Astrocyte (in vitro differentiated cells and primary cell): ENCODE data around the gene NTM.

Experiments
- CTCF ChIP-seq: IDR thresholded peaks from 2 replicates; pipeline ENCODE4 v1.5.1; 2011; ENCODE audit warnings: low read depth, mild to moderate bottlenecking, inconsistent platforms, low read length, moderate library complexity; ENCODE audit not compliant: insufficient read depth
- EZH2 ChIP-seq: IDR thresholded peaks from 2 replicates; pipeline ENCODE4 v1.6.1; 2012; ENCODE audit warnings: mild to moderate bottlenecking, low read length, inconsistent platforms; ENCODE audit not compliant: insufficient read depth

GRCh38 chr11:132184079-132184478, 813.7 kb downstream of the NTM start:
- TF ChIP-seq CTCF (no peak), EZH2 (no peak)
